Measurements from ENCODE around the gene ANKH. TPM values are rescaled to one million over a fixed set of nuclear protein-coding genes. Genes with fewer than 3 reads are reported as not detected.
A peak's percentile ranks its signal among the peaks of the same experiment; 100 is the strongest.
"Not testable (repeated sequence)": the region's sequence is repeated elsewhere in the genome, so short reads cannot be mapped to it uniquely, and the experiment has no call there.

Gene ANKH
- total RNA-seq, 2 donors from 2014 or later: 76.5 to 106 TPM

- Histone ChIP-seq H3K4me3 (no peak overlapping the region), H3K27me3 (replicated peaks; ENCODE audit: insufficient read depth) (no peaks in the 10 kb centered on the region), H3K4me1 (replicated peaks) (no peaks in the 10 kb centered on the region), H3K9me3 (no peaks in the 10 kb centered on the region), H3K36me3 (no peaks in the 10 kb centered on the region), H3K27ac (peak overlapping the region in 1 of 2 donors; percentile 31)
- DNase-seq (ENCODE audit: low spot score): no peak
- intact Hi-C loops (cut with DNase I): no loop called here
- TF ChIP-seq POLR2A (IDR thresholded peaks at IDR 0.05): no peak
- TF ChIP-seq, protein P1, sequence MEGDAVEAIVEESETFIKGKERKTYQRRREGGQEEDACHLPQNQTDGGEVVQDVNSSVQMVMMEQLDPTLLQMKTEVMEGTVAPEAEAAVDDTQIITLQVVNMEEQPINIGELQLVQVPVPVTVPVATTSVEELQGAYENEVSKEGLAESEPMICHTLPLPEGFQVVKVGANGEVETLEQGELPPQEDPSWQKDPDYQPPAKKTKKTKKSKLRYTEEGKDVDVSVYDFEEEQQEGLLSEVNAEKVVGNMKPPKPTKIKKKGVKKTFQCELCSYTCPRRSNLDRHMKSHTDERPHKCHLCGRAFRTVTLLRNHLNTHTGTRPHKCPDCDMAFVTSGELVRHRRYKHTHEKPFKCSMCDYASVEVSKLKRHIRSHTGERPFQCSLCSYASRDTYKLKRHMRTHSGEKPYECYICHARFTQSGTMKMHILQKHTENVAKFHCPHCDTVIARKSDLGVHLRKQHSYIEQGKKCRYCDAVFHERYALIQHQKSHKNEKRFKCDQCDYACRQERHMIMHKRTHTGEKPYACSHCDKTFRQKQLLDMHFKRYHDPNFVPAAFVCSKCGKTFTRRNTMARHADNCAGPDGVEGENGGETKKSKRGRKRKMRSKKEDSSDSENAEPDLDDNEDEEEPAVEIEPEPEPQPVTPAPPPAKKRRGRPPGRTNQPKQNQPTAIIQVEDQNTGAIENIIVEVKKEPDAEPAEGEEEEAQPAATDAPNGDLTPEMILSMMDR (IDR thresholded peaks at IDR 0.05): no peak
- TF ChIP-seq POLR2AphosphoS5 (IDR thresholded peaks at IDR 0.05): no peak
- WGBS: 50% methylated on average over 14 of the region's 14 CpGs
These were observed 21.9 kb downstream of the ANKH start for GRCh38 chr5:14849516-14850294.

GRCh38 chr5:14848942-14849341 is 22.6 kb downstream of the ANKH start:
- H3K27ac ChIP-seq: peak overlapping the region in 1 of 2 donors; percentile 27
- H3K27me3 ChIP-seq (replicated peaks; ENCODE audit: insufficient read depth); DNase-seq (ENCODE audit: low spot score); intact Hi-C loops (cut with DNase I); H3K9me3 ChIP-seq; H3K4me1 ChIP-seq (replicated peaks); H3K36me3 ChIP-seq; H3K4me3 ChIP-seq: not testable (repeated sequence)
- WGBS: 39% methylated on average over 3 of the region's 3 CpGs

DNA sequence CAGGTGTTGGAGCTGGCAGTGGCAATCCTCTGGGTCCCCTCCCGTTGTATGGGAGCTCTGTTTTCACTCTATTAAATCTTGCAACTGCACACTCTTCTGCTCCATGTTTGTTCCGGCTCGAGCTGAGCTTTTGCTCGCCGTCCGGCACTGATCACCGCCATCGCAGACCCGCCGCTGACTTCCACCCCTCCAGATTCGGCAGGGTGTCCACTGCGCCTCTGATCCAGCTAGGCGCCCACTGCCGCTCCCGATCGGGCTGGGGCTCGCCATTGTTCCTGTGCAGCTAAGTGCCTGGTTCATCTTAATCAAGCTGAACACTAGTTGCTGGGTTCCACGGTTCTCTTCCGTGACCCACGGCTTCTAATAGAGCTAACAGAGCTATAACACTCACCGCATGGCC is 23.2 kb downstream of the ANKH start:
- Histone ChIP-seq H3K36me3 (no peaks in the 10 kb centered on the region), H3K27me3 (replicated peaks; ENCODE audit: insufficient read depth) (no peaks in the 10 kb centered on the region), H3K4me1 (replicated peaks) (no peaks in the 10 kb centered on the region), H3K27ac (peak overlapping the region in 1 of 2 donors; percentile 27), H3K9me3 (no peaks in the 10 kb centered on the region), H3K4me3 (no peak overlapping the region)
- 95% methylated on average over 21 of the region's 21 CpGs for WGBS
- intact Hi-C loops (cut with DNase I): no loop called here
- TF ChIP-seq POLR2A (IDR thresholded peaks at IDR 0.05) (no peak), POLR2AphosphoS5 (IDR thresholded peaks at IDR 0.05) (no peak)
- TF ChIP-seq, protein P1 (IDR thresholded peaks at IDR 0.05): no peak
- DNase-seq (ENCODE audit: low spot score): no peak

DNA sequence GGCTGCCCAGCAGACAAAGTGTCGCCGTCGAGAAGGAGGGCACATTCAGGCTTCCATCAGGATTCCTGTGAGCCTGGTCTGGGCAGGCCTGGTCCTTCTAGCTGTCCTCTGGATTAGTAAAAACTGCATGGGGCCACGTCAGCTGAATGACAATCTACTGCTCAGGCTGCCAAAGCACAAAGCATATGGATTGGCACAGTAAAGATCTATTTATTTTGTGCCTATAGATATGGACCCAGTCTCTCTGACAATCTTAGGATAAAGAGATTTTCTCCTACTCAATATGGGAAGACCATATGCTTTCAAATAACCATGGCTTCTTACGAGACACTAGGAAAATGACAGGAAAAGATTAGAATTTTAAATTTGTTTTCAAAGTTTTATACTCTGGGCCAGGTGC is 24.1 kb downstream of the ANKH start:
- WGBS: 85% methylated on average over 5 of the region's 5 CpGs
- H3K4me3 ChIP-seq: no peak overlapping the region

DNA sequence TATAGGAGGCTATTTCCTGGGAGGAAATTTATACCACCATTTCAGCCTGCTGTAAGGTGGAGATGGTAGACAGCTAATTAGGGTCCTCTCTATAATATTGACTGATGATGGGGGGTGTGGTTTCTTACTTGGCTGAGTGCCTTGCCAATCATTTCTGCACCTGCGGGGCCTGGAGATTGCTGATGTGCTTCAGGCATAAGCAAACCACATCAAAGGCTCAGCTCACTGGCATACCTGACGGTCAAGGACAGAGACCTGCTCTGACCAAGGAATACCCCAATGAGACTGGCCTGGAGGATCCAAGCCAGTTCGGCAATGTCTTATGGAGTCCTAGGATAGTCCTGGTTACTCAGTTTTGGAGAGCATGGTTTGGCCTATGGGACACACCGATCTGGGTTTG is 29.5 kb downstream of the ANKH start:
- Histone ChIP-seq H3K4me1 (replicated peaks) (no peaks in the 10 kb centered on the region), H3K9me3 (no peaks in the 10 kb centered on the region), H3K4me3 (no peak overlapping the region), H3K27me3 (replicated peaks; ENCODE audit: insufficient read depth) (no peaks in the 10 kb centered on the region), H3K36me3 (no peaks in the 10 kb centered on the region), H3K27ac (no peak overlapping the region)
- intact Hi-C loops (cut with DNase I): no loop called here
- WGBS: 85% methylated on average over 4 of the region's 4 CpGs
- TF ChIP-seq POLR2AphosphoS5 (IDR thresholded peaks at IDR 0.05) (no peak), POLR2A (IDR thresholded peaks at IDR 0.05) (no peak)
- TF ChIP-seq, protein P1 (IDR thresholded peaks at IDR 0.05): no peak
- no peak for DNase-seq (ENCODE audit: low spot score)

More for the DNA sequence above, 24.1 kb downstream of the ANKH start:
- Histone ChIP-seq H3K9me3 (no peaks in the 10 kb centered on the region), H3K4me1 (replicated peaks) (no peaks in the 10 kb centered on the region), H3K27ac (no peak overlapping the region), H3K27me3 (replicated peaks; ENCODE audit: insufficient read depth) (no peaks in the 10 kb centered on the region), H3K36me3 (no peaks in the 10 kb centered on the region)
- intact Hi-C loops (cut with DNase I): no loop called here
- TF ChIP-seq POLR2A (IDR thresholded peaks at IDR 0.05) (no peak), POLR2AphosphoS5 (IDR thresholded peaks at IDR 0.05) (no peak)
- TF ChIP-seq, protein P1 (IDR thresholded peaks at IDR 0.05): no peak
- DNase-seq (ENCODE audit: low spot score): no peak

Measured in prostate gland (tissue), 2 donors.